Medulla oblongata (tissue), 1 donor: ENCODE measurements around the gene TEX29.

Experiments used
- DNase-seq: peaks from one replicate; pipeline ENCODE4 v3.0.0-alpha.2; 2015; ENCODE audit errors: extremely low spot score

Gene TEX29

DNA sequence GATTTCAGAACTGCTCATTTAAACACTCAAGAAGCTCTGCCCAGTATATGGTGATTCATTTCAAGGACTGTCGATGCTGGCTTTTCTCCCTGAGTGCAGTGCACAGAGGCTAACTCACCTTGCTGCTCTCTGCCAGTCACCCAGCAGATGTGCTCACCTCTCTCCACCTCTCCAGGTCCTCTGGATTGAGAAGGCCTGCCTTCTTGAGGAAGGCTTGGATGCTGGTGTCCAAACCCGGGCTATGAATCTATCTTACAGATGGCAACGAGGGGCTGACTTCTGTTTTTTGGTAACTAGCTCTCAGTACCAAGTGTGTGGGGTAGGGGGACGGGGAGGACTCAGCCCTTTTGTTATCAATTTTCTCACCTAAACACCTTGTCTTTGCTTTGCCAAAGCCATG is 47.6 kb downstream of the TEX29 start:
- no peak for DNase-seq

DNA sequence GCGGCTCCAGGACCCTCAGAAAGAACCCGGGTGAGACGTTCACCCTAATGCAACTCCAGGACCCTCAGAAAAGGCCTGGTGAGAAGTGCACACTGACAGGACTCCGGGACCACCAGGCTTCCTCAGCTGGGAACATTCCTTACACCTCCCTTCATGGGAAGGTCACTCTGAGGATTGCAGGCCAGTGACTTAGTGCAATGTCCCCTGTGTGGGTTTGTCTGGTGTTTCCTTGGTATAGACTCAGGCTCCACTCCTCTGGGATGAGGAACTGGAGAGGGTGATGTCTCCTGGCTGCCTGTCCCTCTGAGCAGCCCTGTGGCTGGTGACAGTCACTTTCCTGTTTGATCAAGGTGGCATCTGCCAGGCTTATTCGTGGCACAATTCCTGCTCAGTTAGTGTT is 49.7 kb downstream of the TEX29 start:
- no peak for DNase-seq

GRCh38 chr13:111370570-111371535 is 50.4 kb downstream of the TEX29 start:
- no peak for DNase-seq

DNA sequence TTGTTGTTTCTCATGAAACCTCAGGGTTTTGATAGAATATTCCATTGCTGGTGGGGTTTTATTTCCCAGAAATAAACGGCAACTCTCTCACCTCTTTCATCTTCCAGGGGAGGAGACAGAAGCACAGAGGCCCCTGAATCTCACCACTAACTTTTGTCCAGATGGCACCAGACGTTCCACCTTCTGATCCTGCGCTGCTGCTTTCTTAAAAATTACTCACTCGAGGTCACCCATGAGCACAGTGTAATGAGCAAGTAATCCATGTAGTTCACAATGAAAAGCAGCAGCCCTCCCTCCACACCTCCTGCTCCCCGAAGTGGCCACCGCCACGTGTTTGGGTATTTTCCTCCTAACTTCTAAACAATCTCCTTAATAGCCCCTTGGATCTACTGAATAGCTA is 51.3 kb downstream of the TEX29 start:
- no peak for DNase-seq

DNA sequence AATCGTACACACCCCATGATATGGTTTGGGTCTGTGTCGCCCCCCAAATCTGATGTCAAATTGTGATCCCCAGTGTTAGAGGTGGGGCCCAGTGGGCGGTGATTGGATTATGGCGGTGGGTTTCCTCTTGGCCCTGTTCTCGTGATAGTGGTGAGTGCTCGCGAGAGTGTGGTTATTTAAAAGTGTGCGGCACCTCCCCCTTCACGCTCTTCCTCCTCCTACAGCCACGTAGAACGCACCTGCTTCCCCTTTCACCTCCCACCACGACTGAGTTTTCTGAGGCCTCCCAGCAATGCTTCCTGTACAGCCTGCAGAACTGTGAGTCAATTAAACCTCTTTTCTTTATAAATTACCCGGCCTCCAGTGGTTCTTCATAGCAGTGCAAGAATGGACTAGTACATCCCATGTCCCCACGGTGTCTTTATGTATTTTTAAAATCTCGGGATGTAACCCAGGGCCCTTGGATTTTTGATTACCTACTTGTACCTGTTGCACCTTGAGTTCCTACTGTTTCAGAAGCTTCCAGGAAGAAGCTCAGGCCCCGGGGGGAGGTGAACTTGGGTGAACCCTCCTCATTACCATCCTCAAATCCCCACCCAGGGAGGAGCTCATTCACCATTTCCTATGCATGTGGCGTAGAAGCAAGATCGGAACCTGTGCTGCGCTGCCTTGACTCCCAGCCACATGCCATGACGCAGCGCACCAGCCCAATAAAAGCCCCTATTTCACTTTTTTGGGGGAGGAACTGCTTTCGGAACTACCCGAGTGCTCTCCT is 52.4 kb downstream of the TEX29 start:
- no peak for DNase-seq

DNA sequence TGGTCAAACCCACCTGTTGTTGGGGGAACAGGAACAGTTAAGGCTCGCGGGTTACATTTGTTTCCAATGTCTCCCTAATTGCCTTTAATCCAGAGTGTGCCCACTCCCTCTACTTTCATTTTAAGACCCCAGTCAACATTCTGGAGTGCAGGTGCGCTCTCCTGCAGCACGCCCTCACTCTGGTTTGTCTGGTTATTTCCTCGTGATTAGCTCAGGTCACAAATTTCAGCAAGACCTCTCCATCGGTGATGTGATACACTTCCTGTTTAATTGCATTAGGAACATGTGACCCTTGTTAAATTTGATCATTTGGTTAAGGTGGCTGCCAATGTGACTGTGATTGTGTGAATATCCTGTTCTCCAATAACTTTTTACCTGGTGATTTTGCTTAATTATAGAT is 53.0 kb downstream of the TEX29 start:
- no peak for DNase-seq

GRCh38 chr13:111380431-111380830 is 60.0 kb downstream of the TEX29 start:
- no peak for DNase-seq

- DNase-seq, result no peak
These were observed 62.0 kb downstream of the TEX29 start for GRCh38 chr13:111382411-111382810.

- no peak for DNase-seq
These were observed 62.4 kb downstream of the TEX29 start for GRCh38 chr13:111382877-111383276.

GRCh38 chr13:111383591-111384440 is 63.4 kb downstream of the TEX29 start:
- no peak for DNase-seq

- DNase-seq, result no peak
These were observed 64.2 kb downstream of the TEX29 start for GRCh38 chr13:111384441-111385182.

- DNase-seq, result no peak
These were observed 64.9 kb downstream of the TEX29 start for GRCh38 chr13:111385183-111385857.

DNA sequence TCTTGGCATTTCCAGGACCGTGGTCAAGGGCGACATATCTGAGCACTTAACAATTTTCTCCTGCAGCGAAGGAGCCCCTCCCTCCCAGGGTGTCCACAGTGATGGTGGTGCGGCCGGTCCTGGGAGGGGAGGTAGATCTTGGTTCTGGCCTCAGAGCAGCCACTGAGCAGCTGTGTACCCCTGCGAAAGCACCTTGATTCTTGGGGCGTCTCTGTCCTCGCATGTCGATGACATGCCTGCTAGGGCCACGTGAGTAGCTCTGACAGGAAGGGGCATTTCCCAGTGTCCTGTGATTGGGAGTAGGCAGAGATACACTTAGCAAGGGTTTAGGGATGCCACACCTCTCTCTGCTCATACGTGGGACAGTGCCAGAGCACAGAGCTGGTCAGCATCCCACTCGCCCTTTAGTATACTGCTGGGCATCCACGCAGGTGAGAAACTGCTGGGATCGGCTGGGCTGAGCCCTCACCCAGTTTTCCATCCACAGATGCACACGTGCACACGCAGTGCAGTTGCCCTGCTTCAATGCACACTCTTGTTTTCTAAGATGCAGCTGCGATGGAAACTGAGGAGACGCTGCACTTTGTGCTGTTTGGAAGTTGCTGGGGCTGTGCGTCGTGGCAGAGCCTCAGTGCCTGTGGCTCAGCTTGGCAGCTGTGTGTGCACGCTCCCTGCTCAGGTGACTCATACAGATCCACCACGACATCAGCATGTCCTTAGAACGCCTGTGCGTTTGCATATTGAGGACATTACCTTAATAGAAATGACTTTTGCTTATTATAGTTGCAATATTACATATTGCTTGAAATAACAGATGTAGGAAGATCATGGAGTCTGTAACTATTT is 66.8 kb downstream of the TEX29 start:
- no peak for DNase-seq

DNA sequence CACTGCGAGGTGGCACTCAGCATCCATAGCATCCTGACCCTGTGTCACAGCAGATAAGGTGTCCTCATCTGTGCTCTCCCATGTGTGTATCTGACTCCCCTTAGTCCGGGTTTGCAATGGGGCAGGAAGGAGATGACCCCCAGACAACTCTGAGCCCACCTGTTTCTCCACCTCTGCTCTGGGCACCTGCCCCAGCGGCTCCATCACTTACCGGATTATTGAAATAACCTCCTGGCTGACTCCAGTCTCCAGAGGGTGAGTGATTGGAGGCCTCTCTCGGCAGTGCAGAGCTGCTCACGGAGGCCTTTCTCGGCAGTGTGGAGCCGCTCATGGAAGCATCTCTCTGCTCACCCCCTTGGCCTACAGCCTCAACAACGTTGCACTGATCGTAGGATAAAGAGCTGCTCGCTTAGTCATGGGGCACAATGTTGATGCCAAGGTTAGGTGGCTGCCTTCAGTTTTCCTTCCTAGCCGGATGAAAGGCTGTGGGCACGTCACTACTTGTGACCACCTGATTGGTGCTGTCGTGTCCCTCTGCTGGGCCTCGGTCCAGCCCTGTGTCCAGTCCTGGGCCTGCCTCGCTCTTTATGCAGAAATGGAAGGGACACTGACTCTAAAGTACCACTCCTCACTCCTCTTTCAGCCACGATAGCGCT is 67.6 kb downstream of the TEX29 start:
- no peak for DNase-seq

DNA sequence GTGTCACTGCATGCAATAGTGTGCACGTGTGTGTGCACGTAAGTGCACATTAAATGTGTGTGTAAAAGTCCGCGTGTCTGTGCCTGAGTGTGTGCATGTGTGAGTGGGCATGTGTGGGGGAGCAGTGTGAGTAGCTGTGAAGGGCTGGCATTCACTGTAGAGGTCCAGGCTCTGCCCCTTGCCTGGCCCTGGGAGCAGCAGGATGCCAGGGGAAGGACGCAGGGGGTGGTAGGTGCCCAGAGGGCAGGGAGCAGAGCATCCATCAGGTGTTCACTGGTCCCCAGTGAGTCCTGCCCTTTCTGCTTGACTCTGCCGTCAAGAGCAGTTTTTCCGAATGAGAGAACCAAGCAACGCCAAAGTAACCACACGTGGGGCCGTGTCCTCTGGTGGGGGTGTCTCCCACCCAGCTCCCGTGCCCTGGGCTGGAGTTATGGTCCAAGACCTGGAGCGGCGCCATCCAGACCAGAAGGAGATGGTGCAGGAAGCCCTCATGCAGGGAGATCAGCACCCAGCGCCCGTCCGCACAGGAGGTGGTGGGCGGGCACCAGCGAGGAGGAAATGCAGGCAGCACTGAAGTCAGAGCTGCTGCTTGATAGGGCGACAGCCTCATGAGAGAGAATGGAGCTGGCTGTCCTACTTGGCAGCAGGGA is 68.5 kb downstream of the TEX29 start:
- DNase-seq, result no peak

DNA sequence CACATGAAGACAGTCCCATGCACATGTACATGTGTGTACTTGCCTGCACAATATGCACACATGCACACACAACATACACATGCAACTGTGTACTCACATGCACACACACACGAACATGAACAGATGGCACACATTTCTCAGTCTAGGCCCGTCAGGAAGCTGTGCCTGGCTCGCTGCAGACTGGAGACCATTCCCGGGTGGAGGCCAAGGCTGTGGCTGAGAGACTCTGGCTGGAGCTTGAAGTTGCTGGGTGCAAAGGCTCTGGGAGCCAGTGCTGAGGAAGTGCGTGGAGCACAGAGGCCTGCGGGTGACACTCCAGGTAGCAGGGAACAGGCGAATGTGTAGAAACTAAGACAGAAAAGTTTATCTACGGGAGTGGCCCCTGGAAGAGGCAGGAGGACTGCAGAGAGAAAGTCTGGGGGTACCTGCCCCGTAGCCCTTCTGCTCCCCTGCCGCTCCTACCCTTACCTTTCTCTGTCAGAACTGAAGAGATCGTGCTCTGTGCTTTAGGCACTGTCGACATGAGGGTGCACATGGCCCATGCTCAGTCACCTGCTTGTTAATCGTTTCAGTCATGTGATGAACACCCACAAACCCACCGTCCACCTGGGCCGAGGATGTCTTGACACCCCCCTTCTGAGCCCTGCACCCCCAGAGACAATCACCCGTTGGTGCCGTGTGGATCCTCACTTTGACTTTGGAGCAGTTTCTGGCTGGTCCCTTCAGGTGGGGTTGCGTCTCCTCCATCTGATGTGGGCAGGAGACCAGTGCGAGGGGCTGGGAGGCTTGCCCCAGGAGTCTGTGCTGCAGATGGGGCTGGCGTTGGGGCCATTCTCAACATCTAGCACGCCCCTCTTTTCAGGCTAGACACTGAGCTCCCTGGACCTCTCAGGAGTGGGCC is 69.4 kb downstream of the TEX29 start:
- DNase-seq, result no peak

DNA sequence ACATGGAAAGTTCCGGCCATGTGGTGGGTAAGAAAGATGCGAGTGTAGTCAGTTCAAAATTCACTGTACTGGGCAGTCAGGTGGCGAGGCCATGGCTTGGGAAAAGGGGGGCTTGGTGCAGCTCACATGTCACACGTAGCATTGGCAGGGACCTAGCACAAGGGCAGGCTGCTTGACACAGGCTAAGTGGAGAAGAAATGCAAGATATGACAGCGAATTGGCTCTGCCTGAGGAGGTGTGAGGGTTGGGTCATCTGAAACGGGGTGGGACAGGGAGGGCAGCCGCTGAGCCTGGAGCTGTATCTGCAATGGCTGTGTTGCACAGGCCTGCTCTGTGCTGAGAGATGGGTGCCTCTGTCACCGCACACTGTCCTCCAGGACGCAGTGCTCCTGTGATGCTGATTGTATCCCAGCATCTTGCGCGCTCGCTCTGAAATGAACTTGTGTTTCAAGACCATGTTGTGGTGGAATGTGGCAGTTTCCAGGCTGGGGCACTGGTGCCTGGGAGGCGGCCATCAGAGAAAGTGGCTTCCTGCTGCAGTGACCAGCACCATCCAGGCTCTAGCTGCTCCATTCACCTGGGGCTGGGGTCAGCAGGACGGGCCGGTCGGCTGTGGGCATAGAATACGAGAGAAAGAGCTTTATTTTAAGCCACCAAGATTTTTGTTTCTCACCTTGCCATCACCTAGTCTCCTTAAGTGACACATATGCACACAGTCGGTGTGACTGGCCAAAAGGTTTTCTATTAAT is 70.3 kb downstream of the TEX29 start:
- DNase-seq, result no peak
